Spleen (tissue), 11 donors: ENCODE measurements around the gene GRK6. TPM values are rescaled to one million over a fixed set of nuclear protein-coding genes. Genes with fewer than 3 reads are reported as not detected.
A peak's percentile ranks its signal among the peaks of the same experiment; 100 is the strongest.

Experiments used
- DNase-seq: peaks from one replicate; pipeline ENCODE4 v3.0.0-alpha.2; 2020
- H3K27ac ChIP-seq, 8 donors: fragments of 200-600 bp; sonication (generic) in 7 of 8; 1 replicate in 4 of 8; 2 replicates in 4 of 8; pipeline versions ENCODE4 v1.5.0 to v1.8.0; 2016 to 2021; ENCODE audit warnings: inconsistent platforms in 4 of 8, mild to moderate bottlenecking in 4 of 8, moderate library complexity in 1 of 8
- H3K27me3 ChIP-seq, 7 donors: fragments of 200-600 bp; sonication (generic) in 6 of 7; replicated peaks in 1 of 7; 1 replicate in 4 of 7; 2 replicates in 3 of 7; pipeline versions ENCODE4 v1.5.0 to v1.8.0; 2016 to 2021; ENCODE audit warnings: inconsistent platforms in 3 of 7, mild to moderate bottlenecking in 1 of 7
- H3K36me3 ChIP-seq, 6 donors: fragments of 200-600 bp; sonication (generic) in 5 of 6; 1 replicate in 4 of 6; 2 replicates in 2 of 6; pipeline versions ENCODE4 v1.5.0 to v1.8.0; 2016 to 2021; ENCODE audit warnings: inconsistent platforms in 2 of 6
- H3K4me1 ChIP-seq, 6 donors: fragments of 200-600 bp; sonication (generic) in 5 of 6; 1 replicate in 3 of 6; 2 replicates in 3 of 6; pipeline versions ENCODE4 v1.5.0 to v1.8.0; 2016 to 2021; ENCODE audit warnings: inconsistent platforms in 3 of 6
- H3K4me3 ChIP-seq, 8 donors: fragments of 200-600 bp; sonication (generic) in 7 of 8; 1 replicate in 4 of 8; 2 replicates in 4 of 8; pipeline versions ENCODE4 v1.5.0 to v1.8.0; 2016 to 2021; ENCODE audit warnings: inconsistent platforms in 4 of 8, mild to moderate bottlenecking in 4 of 8, moderate library complexity in 2 of 8
- H3K9me3 ChIP-seq, 8 donors: fragments of 200-600 bp; sonication (generic) in 7 of 8; 1 replicate in 4 of 8; 2 replicates in 4 of 8; pipeline versions ENCODE4 v1.5.0 to v1.8.0; 2016 to 2021; ENCODE audit warnings: inconsistent platforms in 4 of 8
- CTCF ChIP-seq, 11 experiments: fragments of 200-600 bp in 7 of 11; fragments of 450-650 bp in 4 of 11; sonication (generic) in 4 of 11; IDR thresholded peaks in 8 of 11; conservative IDR thresholded peaks in 3 of 11; 1 replicate in 7 of 11; 2 replicates in 4 of 11; pipeline versions ENCODE4 v1.4.0 to v1.8.0; 2016 to 2021; ENCODE audit warnings: antibody characterized with exemption in 11 of 11, inconsistent platforms in 4 of 11, mild to moderate bottlenecking in 1 of 11
- POLR2A ChIP-seq, 3 donors: fragments of 450-650 bp; IDR thresholded peaks; one replicate each; pipeline ENCODE4 v1.5.1; 2017; ENCODE audit warnings: antibody characterized with exemption in 3 of 3, mild to moderate bottlenecking in 1 of 3
- POLR2AphosphoS5 ChIP-seq, 3 donors: sonication (generic); formaldehyde crosslinking; IDR thresholded peaks; one replicate each; pipeline ENCODE4 v1.5.1; 2017; ENCODE audit warnings: antibody characterized with exemption in 3 of 3
- WGBS, 5 donors: extraction: QIAGEN DNeasy Blood & Tissue Kit in 3 of 5; methylation state at CpG; one replicate each; pipeline versions ENCODE4 v1.1.5 to v1.1.7; 2013 to 2018; 5-methylcytosine and 5-hydroxymethylcytosine counted together
- intact Hi-C: fragments of 100-400 bp; cut with DNase I; formaldehyde crosslinking; loops from one replicate; pipeline ENCODE4 v1.15.0; 2023; ENCODE audit warnings: low total_unique reads
- polyA plus RNA-seq, 3 donors: library from polyadenylated mRNA; stranded (reverse); fragments of 200-250 nt; gene quantifications; one replicate each; pipeline ENCODE4 v1.2.1, GENCODE V29; 2013
- total RNA-seq, 7 donors: library from RNA; depleted of rRNA in 3 of 7; stranded (reverse); fragments of >200 nt in 3 of 7; fragmentation: NEBNext Ultra II Directional in 4 of 7; extraction: Animal tissue kit (Norgen Biotek cat#: 25700) in 4 of 7; gene quantifications; one replicate each; pipeline versions ENCODE4 v1.1.0 to v1.2.1, GENCODE V29; 2016 to 2021
- donor health status: healthy with polysubstance abuse.
- donor health status: DM: no; HTN: no; CAD: no; lungs with moderate emphysema.
- donor health status: DM: no; HTN: no; CAD: no.
- donor health status: Bipolar disorder and iron deficiency.
- donor health status: healthy.
- donor health status: DM: no; HTN: no; CAD: no.
- donor health status: DM: yes; HTN: yes; CAD: no.

GRK6 gene
- total and polyA plus RNA-seq, 10 donors: 45.7 to 170 (median 133) TPM

- WGBS, 5 donors: 25 to 36% (median 29%) methylated on average over 18 of the region's 18 CpGs
- Histone ChIP-seq H3K27me3 (peaks cover 0 to 9% (median 0%) of the 10 kb centered on the region in 7 donors), H3K4me1 (peaks cover 16 to 70% (median 58%) of the 10 kb centered on the region in 6 donors), H3K27ac (peak overlapping the region in 7 of 8 donors; percentile 24 to 75 (median 52)), H3K36me3 (peaks cover 0 to 30% (median 7%) of the 10 kb centered on the region in 6 donors), H3K9me3 (no peaks in the 10 kb centered on the region), H3K4me3 (peak overlapping the region in 1 of 8 donors; percentile 1)
- intact Hi-C loops: no loop called here
- peak; percentile 88 for DNase-seq
- TF ChIP-seq CTCF (IDR thresholded peaks at IDR 0.05 in 8 of 11, conservative IDR thresholded peaks at IDR 0.05 in 3 of 11) (no peak), POLR2A (IDR thresholded peaks at IDR 0.05) (no peak), POLR2AphosphoS5 (IDR thresholded peaks at IDR 0.05) (peak; percentile 55 to 73 (median 60))
Measured at GRCh38 chr5:177478711-177479646, 52.5 kb downstream of the GRK6 start.

GRCh38 chr5:177479774-177480173 lies 53.3 kb downstream of the GRK6 start:
- Histone ChIP-seq H3K27ac (peak overlapping the region in 7 of 8 donors; percentile 24 to 75 (median 52)), H3K4me3 (no peak overlapping the region), H3K9me3 (no peaks in the 10 kb centered on the region), H3K4me1 (peaks cover 16 to 62% (median 52%) of the 10 kb centered on the region in 6 donors), H3K36me3 (peaks cover 0 to 38% (median 8%) of the 10 kb centered on the region in 6 donors), H3K27me3 (peaks cover 0 to under 1% (median 0%) of the 10 kb centered on the region in 7 donors)
- TF ChIP-seq CTCF (IDR thresholded peaks at IDR 0.05 in 8 of 11, conservative IDR thresholded peaks at IDR 0.05 in 3 of 11) (no peak), POLR2AphosphoS5 (IDR thresholded peaks at IDR 0.05) (peak in 2 of 3 donors; percentile 6 to 18), POLR2A (IDR thresholded peaks at IDR 0.05) (no peak)
- intact Hi-C loops: no loop called here
- DNase-seq: no peak
- WGBS, 5 donors: 42 to 57% (median 50%) methylated on average over 14 of the region's 14 CpGs

GRCh38 chr5:177482359-177482795 lies 55.9 kb downstream of the GRK6 start:
- Histone ChIP-seq H3K27ac (no peak overlapping the region), H3K27me3 (no peaks in the 10 kb centered on the region), H3K4me1 (peaks cover 16 to 37% (median 29%) of the 10 kb centered on the region in 6 donors), H3K36me3 (peaks cover 0 to 64% (median 22%) of the 10 kb centered on the region in 6 donors), H3K9me3 (no peaks in the 10 kb centered on the region), H3K4me3 (no peak overlapping the region)
- intact Hi-C loops: no loop called here
- TF ChIP-seq POLR2A (IDR thresholded peaks at IDR 0.05) (no peak), CTCF (IDR thresholded peaks at IDR 0.05 in 8 of 11, conservative IDR thresholded peaks at IDR 0.05 in 3 of 11) (no peak), POLR2AphosphoS5 (IDR thresholded peaks at IDR 0.05) (no peak)
- 90 to 98% (median 94%) methylated on average over 10 of the region's 10 CpGs for WGBS, 5 donors
- peak; percentile 54 for DNase-seq

- Histone ChIP-seq H3K27ac (no peak overlapping the region), H3K36me3 (peaks cover 0 to 71% (median 29%) of the 10 kb centered on the region in 6 donors), H3K27me3 (no peaks in the 10 kb centered on the region), H3K4me3 (no peak overlapping the region), H3K9me3 (no peaks in the 10 kb centered on the region), H3K4me1 (peaks cover 16 to 30% (median 25%) of the 10 kb centered on the region in 6 donors)
- peak; percentile 35 for DNase-seq
- intact Hi-C loops: no loop called here
- WGBS, 5 donors: 94 to 97% (median 95%) methylated on average over 9 of the region's 9 CpGs
- TF ChIP-seq CTCF (IDR thresholded peaks at IDR 0.05 in 8 of 11, conservative IDR thresholded peaks at IDR 0.05 in 3 of 11) (no peak), POLR2AphosphoS5 (IDR thresholded peaks at IDR 0.05) (no peak), POLR2A (IDR thresholded peaks at IDR 0.05) (no peak)
Measured at GRCh38 chr5:177483042-177483441, 56.6 kb downstream of the GRK6 start.
